HUDEP-2 (cell line): ENCODE results near the gene PPM1A.

Experiments used
- DNase-seq, 76 experiments: peaks; one replicate each; lab custom pipeline; 2025; ENCODE audit not compliant: unreplicated experiment in 76 of 76; lab: John Stamatoyannopoulos, UW

Gene PPM1A

DNA sequence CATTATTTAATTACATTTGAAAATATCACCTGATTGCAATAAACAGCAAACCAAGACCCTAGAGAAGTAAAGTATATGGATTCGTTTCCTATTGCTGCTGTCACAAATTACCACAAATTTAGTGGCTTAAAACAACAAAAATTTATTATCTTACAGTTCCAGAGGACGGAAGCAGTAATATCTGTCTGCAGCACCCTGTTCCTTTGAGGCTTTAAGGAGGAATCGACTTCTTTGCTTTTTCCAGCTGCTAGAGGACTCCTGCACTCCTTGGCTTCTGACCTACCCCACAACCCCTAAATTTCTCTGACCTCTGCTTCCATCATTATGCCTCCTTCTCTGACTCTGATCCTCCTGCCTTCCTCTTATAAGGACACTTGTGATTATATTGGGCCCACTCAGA, 23.8 kb upstream of the PPM1A start:
- no peak for DNase-seq

DNA sequence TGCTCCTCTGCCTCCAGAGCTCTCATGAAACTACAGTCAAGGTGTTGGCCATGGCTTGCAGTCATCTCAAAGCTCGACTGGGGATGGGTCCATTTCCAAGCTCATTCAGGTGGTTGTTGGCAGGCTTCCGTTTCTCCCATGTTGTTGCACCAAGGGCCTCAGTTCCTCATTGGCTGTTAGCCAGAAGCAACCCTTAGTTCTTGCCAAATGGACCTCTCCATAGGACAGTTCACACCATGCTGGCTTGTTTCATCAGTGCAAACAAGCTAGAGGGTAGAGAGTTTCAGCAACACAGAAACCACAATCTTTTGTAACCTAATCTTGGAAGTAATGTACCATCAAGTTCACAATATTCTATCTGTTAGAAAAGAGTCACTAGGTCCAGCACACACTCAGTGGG, 22.7 kb upstream of the PPM1A start:
- no peak for DNase-seq

DNA sequence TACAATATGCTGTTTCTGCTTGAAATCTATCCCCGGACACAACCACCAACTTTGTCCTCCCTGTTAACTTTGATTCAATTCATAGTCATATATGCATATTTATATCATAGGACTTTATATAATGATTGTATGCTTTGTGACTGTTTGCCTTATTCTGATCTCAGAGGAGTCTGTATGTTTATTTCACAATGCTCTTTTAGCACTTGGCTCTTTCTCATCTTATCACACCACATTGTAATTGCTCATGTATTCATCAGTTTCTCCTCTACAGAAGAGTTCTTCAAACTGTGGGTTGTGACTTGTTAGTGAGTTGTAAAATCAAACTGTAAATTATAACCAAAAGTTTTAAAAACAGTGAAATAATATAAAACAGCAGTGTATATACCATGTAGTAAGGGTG, 21.7 kb upstream of the PPM1A start:
- DNase-seq: no peak

DNA sequence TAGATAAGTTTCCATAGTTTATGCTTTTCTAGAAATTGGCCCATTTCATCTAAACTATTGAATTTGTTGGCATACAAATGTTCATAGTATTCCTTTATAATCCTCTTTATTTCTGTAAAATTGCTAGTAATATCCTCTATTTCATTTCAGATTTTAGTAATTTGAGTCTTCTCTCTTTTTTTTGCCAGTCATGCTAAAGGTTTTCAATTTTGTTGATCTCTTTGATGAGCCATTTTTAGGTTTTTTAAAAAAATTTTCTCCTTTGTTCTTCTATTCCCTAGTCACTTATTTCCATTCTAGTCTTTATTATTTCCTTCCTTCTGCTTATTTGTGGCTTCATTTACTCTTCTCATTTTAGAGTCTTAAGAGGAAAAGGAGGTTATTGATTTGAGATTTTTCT, 19.4 kb upstream of the PPM1A start:
- no peak for DNase-seq

DNA sequence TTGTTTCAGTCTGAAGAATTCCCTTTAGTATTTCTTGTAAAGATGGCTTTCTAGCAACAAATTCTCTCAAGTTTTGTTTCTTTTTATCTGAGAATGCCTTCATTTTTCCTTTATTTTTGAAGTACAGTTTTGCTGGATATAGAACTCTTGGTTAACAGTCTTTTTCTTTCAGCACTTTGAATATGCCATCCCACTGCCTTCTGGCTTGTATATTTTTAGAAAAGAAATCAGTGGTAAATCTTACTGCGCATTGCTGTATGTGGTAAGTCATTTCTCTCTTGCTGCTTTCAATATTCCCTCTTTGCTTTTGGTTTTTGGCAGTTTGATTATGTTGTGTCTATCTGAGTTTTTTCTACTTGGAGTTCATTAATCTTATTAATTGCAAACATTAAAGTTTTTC, 16.8 kb upstream of the PPM1A start:
- no peak for DNase-seq

DNA sequence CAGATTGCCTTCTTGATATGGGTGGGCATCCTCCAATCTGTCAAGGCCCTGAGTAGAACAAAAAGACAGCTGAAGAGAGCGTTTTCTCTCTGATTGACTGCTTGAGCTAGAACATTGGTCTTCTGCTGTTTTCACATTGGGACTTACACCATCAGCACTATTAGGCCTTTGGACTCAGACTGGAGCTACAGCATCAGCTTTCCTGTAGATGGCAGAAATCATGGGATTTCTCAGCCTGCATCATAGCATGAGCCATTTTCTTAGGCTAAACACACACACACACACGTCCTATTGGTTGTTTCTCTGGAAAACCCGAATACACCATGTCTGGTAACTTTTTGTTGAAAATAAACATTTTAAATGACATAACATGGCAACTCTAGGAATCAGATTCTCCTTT, 15.8 kb upstream of the PPM1A start:
- no peak for DNase-seq

DNA sequence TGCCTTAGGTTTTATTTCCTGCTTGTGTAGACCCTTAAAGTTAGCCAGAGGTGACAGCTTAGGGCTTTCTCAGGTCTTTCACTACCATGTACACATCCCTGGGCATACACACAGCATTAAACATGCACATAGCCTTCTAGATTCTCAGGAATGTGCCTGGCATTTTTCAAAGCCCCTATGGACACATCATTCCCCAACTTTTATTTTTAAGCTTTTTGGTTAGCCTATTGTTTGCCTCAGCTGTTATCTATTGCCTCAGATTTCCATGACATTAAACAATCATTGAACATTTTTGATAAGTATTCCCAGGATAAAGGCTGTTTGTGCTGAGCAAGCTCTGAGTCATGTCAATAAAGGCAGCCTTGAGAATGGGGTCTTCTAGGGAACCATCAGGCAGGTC, 15.1 kb upstream of the PPM1A start:
- no peak for DNase-seq

DNA sequence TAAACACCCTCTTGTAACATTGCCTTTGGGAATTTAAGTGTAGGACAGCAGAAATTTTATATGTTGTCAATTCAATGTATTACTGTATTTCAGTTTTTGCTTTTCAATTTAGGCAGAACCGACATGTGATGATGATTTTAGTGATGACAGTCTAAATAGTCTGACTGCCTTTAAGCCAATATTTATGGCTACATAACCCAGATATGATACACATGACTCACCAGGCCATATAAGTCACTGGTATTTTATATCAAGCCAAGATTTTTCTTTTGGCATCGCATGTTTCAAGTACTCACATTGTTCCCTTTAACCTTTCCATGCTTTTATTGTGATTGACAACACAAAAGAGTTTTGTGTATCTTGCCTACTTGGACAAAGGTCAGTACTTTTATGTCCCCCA, 13.6 kb upstream of the PPM1A start:
- DNase-seq: no peak

DNA sequence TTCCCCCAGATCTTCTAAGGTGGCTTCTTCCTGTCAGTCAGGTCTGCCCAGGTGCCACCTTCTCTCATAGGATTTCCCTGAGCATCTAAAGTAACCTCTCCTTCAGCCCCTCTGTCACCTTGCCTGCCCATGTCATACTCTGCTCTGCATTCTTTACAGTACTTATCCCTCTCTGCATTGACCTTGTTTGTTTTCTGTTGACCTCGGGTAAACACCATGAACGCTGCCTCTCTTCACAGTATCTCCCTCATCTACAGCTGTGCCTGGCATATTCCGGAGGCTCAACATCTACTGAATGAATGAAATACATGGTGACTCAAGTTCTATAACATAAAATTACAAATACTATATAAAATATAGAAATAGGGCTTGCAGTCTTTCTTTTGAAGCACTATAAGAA, 10.1 kb upstream of the PPM1A start:
- no peak for DNase-seq

DNA sequence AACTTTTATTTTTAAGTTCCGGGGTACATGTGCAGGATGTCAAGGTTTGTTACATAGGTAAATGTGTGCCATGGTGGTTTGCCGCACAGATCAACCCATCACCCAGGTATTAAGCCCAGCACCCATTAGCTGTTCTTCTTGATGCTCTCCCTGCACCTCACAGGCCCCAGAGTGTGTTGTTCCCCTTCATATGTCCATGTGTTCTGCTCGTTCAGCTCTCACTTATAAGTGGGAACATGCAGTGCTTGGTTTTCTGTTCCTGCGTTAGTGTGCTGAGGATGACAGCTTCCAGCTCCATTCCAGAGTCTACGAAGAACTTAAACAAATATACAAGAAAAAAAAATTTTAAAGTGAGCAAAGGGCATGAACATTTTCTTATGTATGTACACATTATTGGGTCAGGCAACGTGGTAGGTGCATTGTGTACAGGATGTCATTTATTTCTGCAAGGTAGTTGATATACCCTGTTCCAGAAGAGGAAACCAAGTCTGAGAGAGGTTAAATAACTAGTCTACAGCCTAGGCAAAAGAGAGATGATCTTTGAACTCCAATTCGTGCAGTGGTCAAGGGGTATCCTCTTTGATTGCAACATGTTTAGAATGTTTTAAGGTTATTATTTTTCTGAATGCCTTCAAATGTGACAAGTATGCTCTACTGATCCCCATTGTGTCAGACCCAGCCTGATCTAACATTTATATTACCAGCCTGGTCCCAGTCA, 8.7 kb upstream of the PPM1A start:
- DNase-seq: no peak

DNA sequence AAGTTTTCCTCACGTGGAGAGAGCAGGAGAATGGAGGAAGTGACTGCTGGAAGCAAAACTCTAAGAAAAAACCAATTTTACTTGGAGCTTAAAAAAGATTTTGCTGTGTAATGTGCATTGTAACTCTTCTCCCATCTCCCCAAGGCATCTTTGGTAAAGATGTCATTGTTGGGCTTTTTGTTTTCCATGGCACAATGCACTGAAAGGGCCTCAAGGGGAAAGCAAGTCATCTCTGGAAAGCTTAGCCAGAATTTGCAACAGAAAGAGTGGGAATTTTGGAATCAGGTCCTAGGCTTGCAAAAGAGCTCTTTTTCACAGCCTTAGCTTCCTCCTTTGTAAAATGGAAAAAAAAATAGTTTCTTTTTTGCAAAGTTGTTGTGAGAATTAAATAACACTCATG, 7.9 kb upstream of the PPM1A start:
- DNase-seq: no peak

DNA sequence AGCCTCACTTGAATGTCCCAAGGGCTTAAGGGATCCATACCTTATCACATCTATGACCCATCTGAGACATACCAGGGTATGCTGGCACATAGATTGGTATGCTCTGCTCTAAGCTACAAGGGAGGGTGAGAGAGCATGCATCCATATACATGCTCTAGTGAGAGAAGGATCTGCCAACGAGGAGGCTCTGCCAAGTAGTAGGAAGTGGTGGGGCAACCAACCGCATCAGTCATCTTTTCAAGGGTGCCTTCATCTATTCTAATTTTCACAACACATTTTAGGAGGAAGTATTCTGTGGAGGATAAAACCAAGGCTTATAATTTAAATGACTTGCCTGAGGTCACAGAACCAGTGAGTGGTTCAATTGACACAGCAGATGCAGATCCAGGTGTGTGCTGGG, 6.6 kb upstream of the PPM1A start:
- no peak for DNase-seq

DNA sequence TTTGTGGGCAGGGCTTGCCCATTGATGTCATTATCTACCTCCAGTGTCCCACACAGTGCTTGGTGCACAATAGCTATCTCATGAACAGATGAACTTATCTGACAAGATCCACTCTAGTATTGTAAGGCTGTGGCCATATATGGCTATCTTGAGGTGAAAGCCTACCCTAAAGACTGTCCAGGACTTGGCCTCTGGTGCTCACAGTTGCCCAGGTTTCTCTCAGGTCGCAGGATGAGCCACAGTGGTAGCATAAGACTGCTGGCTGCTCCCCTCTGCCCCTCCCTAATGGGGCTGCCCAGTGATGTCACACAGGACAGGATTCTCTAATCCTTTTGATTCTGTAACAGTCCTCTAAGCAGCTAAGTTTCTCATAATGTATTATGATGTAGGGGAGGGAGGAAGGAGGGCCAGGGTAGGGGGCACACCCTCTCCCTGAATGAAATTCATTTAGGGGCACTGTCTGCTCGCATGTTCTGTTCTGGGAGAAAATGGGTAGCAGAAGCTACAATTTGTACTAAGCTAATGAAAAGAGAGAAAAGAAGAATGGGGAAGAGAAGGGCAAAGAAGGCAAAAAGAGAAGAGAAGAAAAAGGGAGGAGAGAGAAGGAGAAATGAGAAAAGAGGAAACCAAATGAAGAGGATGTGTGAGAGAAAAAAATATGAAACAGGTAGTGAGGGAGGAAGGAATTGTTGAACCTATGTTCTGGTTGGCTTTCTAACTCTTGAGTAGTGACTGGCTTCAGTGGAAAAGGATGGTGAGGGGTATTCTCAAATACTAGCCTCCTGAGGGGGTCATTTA, 3.4 kb upstream of the PPM1A start:
- DNase-seq: peak in 61 of 76 experiments; percentile 9 to 84 (median 45)

DNA sequence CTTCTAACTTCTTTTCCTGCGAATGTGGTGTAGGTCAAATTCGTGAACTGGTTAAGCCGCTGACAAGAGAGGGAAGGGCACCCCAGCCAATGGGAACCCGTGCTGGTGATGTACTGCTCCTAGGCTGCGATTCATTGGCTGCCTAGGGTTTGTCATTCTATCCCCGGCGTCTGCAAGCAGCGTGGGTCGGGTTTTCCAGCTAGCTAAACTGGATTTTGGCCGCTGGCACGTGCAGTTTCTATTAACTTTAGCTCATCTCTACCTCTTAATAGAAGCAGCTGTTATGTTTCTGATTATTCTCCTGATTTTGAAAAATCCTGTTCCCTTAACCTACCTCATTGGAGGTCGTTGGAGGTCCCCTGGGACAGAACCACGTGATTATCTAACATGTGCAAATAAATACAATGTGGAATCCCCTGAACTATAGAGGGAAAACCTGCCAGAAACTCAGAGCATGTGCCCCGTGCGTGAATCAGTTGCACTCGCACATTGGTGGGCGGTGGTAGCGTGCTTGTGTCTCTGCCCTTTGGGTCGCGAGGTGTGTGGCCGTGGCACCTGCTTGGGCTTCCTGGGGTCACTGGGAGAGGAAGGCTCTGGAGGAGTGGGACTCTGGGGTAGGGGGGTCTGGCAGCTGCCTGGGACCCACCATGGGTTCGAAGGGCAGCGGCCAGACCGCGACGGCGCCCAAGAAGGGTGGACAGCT, 876 bp upstream of the PPM1A start:
- peak; percentile 17 to 93 (median 78) for DNase-seq

DNA sequence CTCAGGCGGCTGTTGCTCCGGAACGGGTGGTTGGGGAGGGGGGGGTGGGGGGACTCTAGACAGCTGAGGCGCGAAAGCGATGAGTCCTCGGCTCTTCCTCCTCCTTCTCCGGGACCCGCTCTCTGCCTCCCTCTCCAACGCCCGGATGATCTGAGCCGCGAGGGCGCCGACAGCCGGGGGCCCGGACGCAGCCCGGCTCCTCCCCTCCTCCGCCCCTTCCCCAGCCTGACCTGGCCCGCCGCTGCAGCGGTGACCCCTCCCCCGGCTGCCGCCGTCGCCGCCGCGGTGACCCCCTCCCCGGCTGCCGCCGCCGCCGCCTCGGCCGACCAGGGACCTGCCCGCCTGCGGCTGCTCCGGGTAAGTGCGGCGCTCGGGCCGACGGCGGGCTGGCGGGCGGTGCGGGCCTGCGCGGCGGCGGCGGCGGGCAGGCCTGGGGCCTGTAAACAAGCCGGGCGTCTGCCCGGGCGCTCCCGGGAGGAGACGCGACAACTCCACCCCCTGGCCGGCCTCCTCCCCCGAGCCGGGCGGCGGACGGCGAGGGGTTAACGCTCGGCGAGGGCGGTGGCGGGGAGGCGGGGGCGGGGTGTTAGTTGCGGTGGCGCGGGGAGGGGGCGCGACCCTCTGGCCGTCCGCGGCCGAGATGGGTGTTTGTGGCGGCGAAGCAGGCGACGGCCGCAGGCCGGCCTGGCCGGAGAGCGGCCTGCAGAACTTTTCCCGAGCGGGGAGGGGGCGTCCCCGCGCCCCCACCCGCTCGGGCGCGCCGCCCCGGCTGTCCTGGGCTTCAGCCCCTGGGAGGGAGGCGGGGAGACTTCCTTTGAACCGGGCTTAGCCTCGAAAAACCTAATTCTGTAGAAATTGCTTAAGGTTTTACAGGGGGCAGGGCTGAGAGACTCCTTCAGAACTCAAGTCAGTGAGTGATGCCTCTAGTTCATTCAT, 568 bp downstream of the PPM1A start:
- DNase-seq: peak in 62 of 76 experiments; percentile 8 to 72 (median 51)

DNA sequence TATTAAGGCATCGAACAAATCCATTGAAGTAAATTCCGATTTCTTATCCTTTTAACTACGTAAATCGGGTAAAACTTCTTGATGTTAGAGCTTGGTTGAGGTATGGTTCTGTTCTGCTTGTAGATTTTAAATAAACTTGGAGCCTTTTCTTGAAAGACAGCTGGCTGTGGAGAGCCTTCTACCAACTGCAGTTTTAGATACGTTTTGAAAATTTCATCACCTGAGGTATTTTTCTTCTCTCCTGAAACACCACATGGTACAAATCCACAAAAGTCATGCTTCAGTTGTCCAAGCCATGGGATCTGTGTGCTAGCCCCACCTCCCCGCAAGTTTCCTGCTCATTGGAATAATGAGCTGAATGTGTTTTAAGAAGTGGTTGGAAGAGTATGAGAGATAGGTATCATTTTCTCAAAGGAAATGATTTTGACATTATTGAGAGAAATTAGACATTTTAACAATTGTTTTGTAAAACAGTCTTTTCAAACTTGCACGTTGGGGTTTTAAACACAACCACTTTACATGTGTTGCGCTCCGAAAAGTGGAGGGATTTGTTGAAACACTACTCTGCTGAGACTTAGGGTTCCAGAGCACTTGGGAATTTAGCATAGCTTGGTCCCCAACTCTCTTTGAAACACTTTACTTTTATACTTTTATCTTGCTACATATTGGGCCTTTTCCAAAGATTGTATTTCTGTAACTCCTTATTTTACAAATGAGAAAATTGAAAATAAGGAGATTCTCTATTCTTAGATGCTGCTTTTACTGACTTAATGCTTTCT, 1.4 kb downstream of the PPM1A start:
- DNase-seq: no peak

DNA sequence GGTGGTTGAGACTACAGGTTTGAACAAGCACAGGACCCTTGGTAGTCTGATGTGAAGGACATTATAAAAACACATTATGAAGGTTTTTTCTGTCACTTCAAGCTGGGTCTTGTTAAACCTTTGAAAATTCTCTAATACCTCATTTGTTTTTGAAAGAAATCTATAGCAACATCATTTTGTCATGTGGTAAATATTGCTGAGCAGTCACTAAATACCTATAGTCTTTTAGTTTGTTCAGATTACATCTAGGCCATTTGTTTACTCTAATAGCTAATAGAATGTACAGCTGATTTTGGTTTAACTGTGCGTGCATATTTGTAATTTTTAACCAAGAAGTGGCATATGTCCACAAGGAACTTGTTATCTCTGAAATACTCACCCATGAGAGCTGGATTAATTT, 2.9 kb downstream of the PPM1A start:
- no peak for DNase-seq

DNA sequence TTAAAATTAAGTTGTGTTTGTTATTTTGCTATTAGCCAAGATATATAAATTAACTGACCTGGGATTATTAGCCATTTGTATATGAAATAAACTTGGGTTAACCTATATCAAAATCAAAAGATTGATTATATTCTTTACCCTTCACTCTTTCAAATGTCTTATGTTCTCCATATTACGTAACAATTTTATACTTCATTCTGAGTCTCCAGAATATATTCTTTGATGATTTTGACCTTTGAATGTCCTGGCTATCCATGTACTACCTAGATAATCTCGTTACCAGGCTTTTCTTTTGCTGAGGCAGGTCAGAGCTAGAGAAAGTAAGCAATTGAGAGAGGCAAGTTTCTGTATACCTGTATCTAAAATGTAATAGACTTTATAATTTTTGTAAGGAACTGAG, 3.6 kb downstream of the PPM1A start:
- no peak for DNase-seq

DNA sequence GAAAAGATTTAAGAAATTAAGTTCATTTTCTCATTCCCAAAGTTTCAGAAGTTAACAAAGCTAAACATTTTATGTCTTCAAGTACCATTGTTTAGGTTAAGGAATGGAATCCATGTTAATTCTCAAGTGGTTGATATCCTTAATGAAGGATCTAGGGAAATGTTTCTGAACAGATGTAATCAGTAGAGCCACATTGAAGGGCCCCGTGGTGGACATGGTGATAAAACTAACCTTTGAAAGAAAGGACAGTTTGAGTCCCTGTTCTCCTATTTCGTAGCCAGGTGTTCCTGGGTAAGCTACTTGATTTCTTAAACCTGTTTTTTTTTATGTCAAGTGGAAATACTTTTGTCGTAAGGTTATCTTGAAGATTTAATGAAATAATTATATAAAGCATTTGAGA, 4.6 kb downstream of the PPM1A start:
- peak in 16 of 76 experiments; percentile 2 to 40 (median 15) for DNase-seq

DNA sequence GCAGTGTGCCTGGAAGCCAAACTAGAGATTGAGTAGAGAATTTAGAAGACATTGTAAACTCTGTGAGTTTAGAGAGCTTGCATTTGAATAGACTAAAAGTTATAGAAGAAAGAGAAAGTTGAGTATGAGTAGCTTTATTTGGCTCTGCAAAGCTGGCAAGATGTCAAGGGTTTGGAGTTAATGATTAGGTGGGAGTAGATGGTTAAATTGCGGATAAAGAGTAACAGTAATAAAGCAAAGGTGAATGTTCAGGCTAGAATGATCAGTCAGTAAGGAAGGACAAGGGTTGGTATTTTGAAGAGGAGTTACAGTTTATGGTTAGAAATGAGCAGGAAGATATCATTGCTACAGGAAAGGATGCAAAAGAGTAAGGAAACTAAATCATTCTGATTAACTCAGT, 5.2 kb downstream of the PPM1A start:
- DNase-seq: no peak
